Measurements from ENCODE around the gene ESPN.

DNA sequence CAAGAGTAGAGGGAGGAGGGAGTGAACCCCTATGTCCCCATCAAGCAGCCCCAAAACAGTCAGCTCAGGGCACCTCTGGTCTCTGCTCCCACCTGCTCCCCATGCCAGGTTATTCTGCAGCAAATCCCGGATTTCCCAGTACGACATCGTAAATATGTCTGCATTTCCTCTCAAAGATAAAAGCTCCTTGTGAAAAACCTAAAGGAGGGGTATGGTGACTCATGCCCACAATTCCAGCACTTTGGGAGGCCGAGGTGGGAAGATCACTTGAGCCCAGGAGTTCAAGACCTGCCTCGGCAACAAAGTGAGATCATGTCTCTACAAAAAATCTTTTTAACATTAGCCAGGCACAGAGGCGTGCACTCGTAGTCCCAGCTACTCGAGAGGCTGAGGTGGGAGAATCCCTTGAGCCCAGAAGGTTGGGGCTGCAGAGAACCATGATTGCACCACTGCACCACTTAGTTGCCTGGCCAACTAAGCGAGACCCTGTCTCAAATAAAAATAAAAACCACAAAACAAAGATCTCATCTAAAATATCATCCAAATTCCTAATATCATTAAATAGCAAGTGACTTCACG is 38.1 kb upstream of the ESPN start:
- TF ChIP-seq, protein P1, sequence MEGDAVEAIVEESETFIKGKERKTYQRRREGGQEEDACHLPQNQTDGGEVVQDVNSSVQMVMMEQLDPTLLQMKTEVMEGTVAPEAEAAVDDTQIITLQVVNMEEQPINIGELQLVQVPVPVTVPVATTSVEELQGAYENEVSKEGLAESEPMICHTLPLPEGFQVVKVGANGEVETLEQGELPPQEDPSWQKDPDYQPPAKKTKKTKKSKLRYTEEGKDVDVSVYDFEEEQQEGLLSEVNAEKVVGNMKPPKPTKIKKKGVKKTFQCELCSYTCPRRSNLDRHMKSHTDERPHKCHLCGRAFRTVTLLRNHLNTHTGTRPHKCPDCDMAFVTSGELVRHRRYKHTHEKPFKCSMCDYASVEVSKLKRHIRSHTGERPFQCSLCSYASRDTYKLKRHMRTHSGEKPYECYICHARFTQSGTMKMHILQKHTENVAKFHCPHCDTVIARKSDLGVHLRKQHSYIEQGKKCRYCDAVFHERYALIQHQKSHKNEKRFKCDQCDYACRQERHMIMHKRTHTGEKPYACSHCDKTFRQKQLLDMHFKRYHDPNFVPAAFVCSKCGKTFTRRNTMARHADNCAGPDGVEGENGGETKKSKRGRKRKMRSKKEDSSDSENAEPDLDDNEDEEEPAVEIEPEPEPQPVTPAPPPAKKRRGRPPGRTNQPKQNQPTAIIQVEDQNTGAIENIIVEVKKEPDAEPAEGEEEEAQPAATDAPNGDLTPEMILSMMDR (IDR thresholded peaks at IDR 0.05), result no peak
- TF ChIP-seq POLR2A (IDR thresholded peaks at IDR 0.05) (no peak), EP300 (IDR thresholded peaks at IDR 0.05) (no peak)
